ENCODE measurements around the gene DEPDC4. TPM values are rescaled to one million over a fixed set of nuclear protein-coding genes. Genes with fewer than 3 reads are reported as not detected.
"Not testable (repeated sequence)": the region's sequence is repeated elsewhere in the genome, so short reads cannot be mapped to it uniquely, and the experiment has no call there.

Gene DEPDC4
- total RNA-seq, 1 experiment from 2014 or later = 4.9 TPM

- H3K27ac Mint-ChIP-seq (ENCODE audit: unreplicated experiment) = peak overlapping the region; percentile 79
- H3K27me3 Mint-ChIP-seq (ENCODE audit: insufficient read depth, unreplicated experiment) = no peaks in the 10 kb centered on the region
- BruUV-seq (replicated peaks) = no TSS peak
- no peaks in the 10 kb centered on the region for H3K9me3 Mint-ChIP-seq (ENCODE audit: unreplicated experiment)
- Histone ChIP-seq H3K4me3 (ENCODE audit: low read depth, low read length) (no peak overlapping the region), H3K4me1 (peaks cover 11% of the 10 kb centered on the region), H3K27me3 (replicated peaks; ENCODE audit: control insufficient read depth, insufficient read depth, low read length) (no peaks in the 10 kb centered on the region), H3K36me3 (ENCODE audit: control insufficient read depth, insufficient read depth, low read length) (no peaks in the 10 kb centered on the region), H3K9me3 (no peaks in the 10 kb centered on the region)
- DNase-seq = peak; percentile 51 to 63
- intact Hi-C loops (cut with micrococcal nuclease; ENCODE audit: unreplicated experiment) = loop anchor here (1.0 kb wide), 5 partner anchors 16 to 152 kb away; partner anchors contain the start of gene ACTR6
- POLR2A ChIA-PET = interaction anchor here (1.0 kb wide), 1 partner anchor 28 kb away, joined by 4 read pairs; the partner anchor contains the start of gene ACTR6
- H3K4me1 Mint-ChIP-seq (ENCODE audit: low read depth, unreplicated experiment) = peaks cover 16% of the 10 kb centered on the region
- CTCF ChIA-PET = interaction anchor here (0.5 to 2.6 kb wide), 15 partner anchors 10 to 1683 kb away, joined by 3 to 14 read pairs (median 4); partner anchors contain the start of genes ACTR6, DEPDC4 and SCYL2
- H3K36me3 Mint-ChIP-seq (ENCODE audit: insufficient read depth, unreplicated experiment) = peaks cover 9% of the 10 kb centered on the region
- TF ChIP-seq, protein P1, sequence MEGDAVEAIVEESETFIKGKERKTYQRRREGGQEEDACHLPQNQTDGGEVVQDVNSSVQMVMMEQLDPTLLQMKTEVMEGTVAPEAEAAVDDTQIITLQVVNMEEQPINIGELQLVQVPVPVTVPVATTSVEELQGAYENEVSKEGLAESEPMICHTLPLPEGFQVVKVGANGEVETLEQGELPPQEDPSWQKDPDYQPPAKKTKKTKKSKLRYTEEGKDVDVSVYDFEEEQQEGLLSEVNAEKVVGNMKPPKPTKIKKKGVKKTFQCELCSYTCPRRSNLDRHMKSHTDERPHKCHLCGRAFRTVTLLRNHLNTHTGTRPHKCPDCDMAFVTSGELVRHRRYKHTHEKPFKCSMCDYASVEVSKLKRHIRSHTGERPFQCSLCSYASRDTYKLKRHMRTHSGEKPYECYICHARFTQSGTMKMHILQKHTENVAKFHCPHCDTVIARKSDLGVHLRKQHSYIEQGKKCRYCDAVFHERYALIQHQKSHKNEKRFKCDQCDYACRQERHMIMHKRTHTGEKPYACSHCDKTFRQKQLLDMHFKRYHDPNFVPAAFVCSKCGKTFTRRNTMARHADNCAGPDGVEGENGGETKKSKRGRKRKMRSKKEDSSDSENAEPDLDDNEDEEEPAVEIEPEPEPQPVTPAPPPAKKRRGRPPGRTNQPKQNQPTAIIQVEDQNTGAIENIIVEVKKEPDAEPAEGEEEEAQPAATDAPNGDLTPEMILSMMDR (IDR thresholded peaks at IDR 0.05; ENCODE audit: insufficient read depth in 1 of 2, low read depth in 1 of 2, low read length in 1 of 2, severe bottlenecking in 1 of 2, unreplicated experiment in 1 of 2) = peak in 1 of 2 experiments; percentile 42
- H3K4me3 Mint-ChIP-seq (ENCODE audit: unreplicated experiment) = no peak overlapping the region
These were observed 37.7 kb downstream of the DEPDC4 start for GRCh38 chr12:100229036-100229635.

- intact Hi-C loops (cut with micrococcal nuclease; ENCODE audit: unreplicated experiment) = no loop called here
- TF ChIP-seq, protein P1 (IDR thresholded peaks at IDR 0.05; ENCODE audit: insufficient read depth in 1 of 2, low read depth in 1 of 2, low read length in 1 of 2, severe bottlenecking in 1 of 2, unreplicated experiment in 1 of 2) = no peak
- Mint-ChIP-seq H3K27me3 (ENCODE audit: insufficient read depth, unreplicated experiment) (no peaks in the 10 kb centered on the region), H3K4me1 (ENCODE audit: low read depth, unreplicated experiment) (peaks cover 13% of the 10 kb centered on the region), H3K27ac (ENCODE audit: unreplicated experiment) (no peak overlapping the region), H3K4me3 (ENCODE audit: unreplicated experiment) (no peak overlapping the region), H3K9me3 (ENCODE audit: unreplicated experiment) (no peaks in the 10 kb centered on the region), H3K36me3 (ENCODE audit: insufficient read depth, unreplicated experiment) (peaks cover 23% of the 10 kb centered on the region)
- POLR2A ChIA-PET = no interaction called here
- no peak overlapping the region for H3K4me3 ChIP-seq (ENCODE audit: low read depth, low read length)
- H3K9me3 ChIP-seq = no peaks in the 10 kb centered on the region
- peaks cover 8% of the 10 kb centered on the region for H3K4me1 ChIP-seq
- DNase-seq = no peak
- no peaks in the 10 kb centered on the region for H3K36me3 ChIP-seq (ENCODE audit: control insufficient read depth, insufficient read depth, low read length)
- no peaks in the 10 kb centered on the region for H3K27me3 ChIP-seq (replicated peaks; ENCODE audit: control insufficient read depth, insufficient read depth, low read length)
- CTCF ChIA-PET = no interaction called here
- no TSS peak for BruUV-seq (replicated peaks)
These were observed 41.4 kb downstream of the DEPDC4 start for GRCh38 chr12:100225491-100225890.

DNA sequence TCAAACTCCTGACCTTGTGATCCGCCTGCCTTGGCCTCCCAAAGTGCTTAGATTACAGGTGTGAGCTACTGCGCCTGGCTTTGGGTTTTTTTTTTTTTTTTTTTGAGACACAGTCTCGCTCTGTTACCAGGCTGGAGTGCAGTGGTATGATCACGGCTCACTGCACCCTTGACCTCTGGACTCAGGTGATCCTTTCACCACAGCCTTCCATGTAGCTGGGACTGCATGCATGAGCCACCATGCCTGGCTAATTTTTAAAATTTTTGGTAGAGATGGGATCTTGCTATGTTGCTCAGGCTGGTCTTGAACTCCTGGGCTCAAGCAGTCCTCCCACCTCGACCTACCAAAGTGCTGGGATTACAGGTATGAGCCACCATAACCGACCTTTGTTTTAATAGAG lies 44.7 kb downstream of the DEPDC4 start:
- BruUV-seq (replicated peaks); H3K4me3 Mint-ChIP-seq (ENCODE audit: unreplicated experiment); DNase-seq; POLR2A ChIA-PET; H3K27ac Mint-ChIP-seq (ENCODE audit: unreplicated experiment); H3K27me3 Mint-ChIP-seq (ENCODE audit: insufficient read depth, unreplicated experiment); H3K4me1 Mint-ChIP-seq (ENCODE audit: low read depth, unreplicated experiment); H3K4me3 ChIP-seq (ENCODE audit: low read depth, low read length); H3K36me3 ChIP-seq (ENCODE audit: control insufficient read depth, insufficient read depth, low read length); H3K9me3 Mint-ChIP-seq (ENCODE audit: unreplicated experiment); H3K9me3 ChIP-seq; H3K27me3 ChIP-seq (replicated peaks; ENCODE audit: control insufficient read depth, insufficient read depth, low read length); CTCF ChIA-PET; intact Hi-C loops (cut with micrococcal nuclease; ENCODE audit: unreplicated experiment): not testable (repeated sequence)
- H3K4me1 ChIP-seq = peaks cover 21% of the 10 kb centered on the region
- peaks cover 25% of the 10 kb centered on the region for H3K36me3 Mint-ChIP-seq (ENCODE audit: insufficient read depth, unreplicated experiment)

All from Caco-2 (cell line).